GM23338 (cell line): ENCODE data around the gene CRABP1. TPM values are rescaled to one million over a fixed set of nuclear protein-coding genes. Genes with fewer than 3 reads are reported as not detected.

Experiments
- CREB1 ChIP-seq: fragments of 250-450 bp; sonication (Bioruptor Pico); IDR thresholded peaks from 2 replicates; pipeline ENCODE4 v1.5.0; 2020; ENCODE audit warnings: low read depth, mild to moderate bottlenecking, moderate library complexity
- CTCF ChIP-seq, 2 experiments: fragments of 200-600 bp in 1 of 2; sonication (generic) in 1 of 2; conservative IDR thresholded peaks; 2 replicates each; pipeline versions ENCODE4 v1.5.1 to v1.6.1; 2016 to 2017; ENCODE audit warnings: antibody characterized with exemption in 2 of 2, low read depth in 2 of 2, mild to moderate bottlenecking in 2 of 2, moderate library complexity in 1 of 2
- ETS1 ChIP-seq: IDR thresholded peaks from 2 replicates; pipeline ENCODE4 v1.6.1; 2016; ENCODE audit warnings: antibody characterized with exemption
- EZH2phosphoT487 ChIP-seq: fragments of 200-600 bp; sonication (generic); IDR thresholded peaks from one replicate; pipeline ENCODE4 v1.8.1; 2018; ENCODE audit warnings: antibody characterized with exemption; ENCODE audit not compliant: unreplicated experiment
- JUNB ChIP-seq: IDR thresholded peaks from one replicate; pipeline ENCODE4 v1.6.1; 2016; ENCODE audit warnings: antibody characterized with exemption; ENCODE audit not compliant: unreplicated experiment
- NANOG ChIP-seq: IDR thresholded peaks from 2 replicates; pipeline ENCODE4 v1.6.1; 2016; ENCODE audit warnings: antibody characterized with exemption, borderline replicate concordance
- POLR2AphosphoS5 ChIP-seq: IDR thresholded peaks from 2 replicates; pipeline ENCODE4 v1.6.1; 2016; ENCODE audit warnings: antibody characterized with exemption, low read depth
- REST ChIP-seq: IDR thresholded peaks from one replicate; pipeline ENCODE4 v1.6.1; 2018; ENCODE audit warnings: antibody characterized with exemption; ENCODE audit not compliant: unreplicated experiment
- ZNF114 ChIP-seq: fragments of 250-450 bp; sonication (Bioruptor Pico); IDR thresholded peaks from 2 replicates; pipeline ENCODE4 v1.5.0; 2020; ENCODE audit warnings: mild to moderate bottlenecking, moderate library complexity
- ZNF331 ChIP-seq: fragments of 250-450 bp; sonication (Bioruptor Pico); IDR thresholded peaks from 2 replicates; pipeline ENCODE4 v1.5.0; 2020; ENCODE audit warnings: low read depth, mild to moderate bottlenecking, moderate library complexity
- ZNF462 ChIP-seq: fragments of 250-450 bp; sonication (Bioruptor Pico); IDR thresholded peaks from 2 replicates; pipeline ENCODE4 v1.5.0; 2020; ENCODE audit warnings: mild to moderate bottlenecking, moderate library complexity
- polyA plus RNA-seq: library from polyadenylated mRNA; unstranded; fragments of >200 nt; fragmentation: Nextera tagmentation; extraction: Ambion mirVana; gene quantifications from 2 replicates; pipeline ENCODE4 v1.2.1, GENCODE V29; 2016
- total RNA-seq: library from RNA; depleted of rRNA; stranded (reverse); fragments of >200 nt; shearing (Covaris generic); gene quantifications from 2 replicates; pipeline ENCODE4 v1.2.3, GENCODE V29; 2014

CRABP1 gene
- total and polyA plus RNA-seq, 2 experiments from 2014 or later, result 156 to 522 TPM

- TF ChIP-seq ZNF462 (CRISPR knock-in tag) (no peak), REST (no peak), ZNF114 (CRISPR knock-in tag) (no peak), ETS1 (no peak), CREB1 (CRISPR knock-in tag) (no peak), EZH2phosphoT487 (no peak), NANOG (no peak), CTCF (conservative IDR thresholded peaks at IDR 0.05; ENCODE audit: low read depth in 2 of 2) (no peak), POLR2AphosphoS5 (no peak), JUNB (no peak), ZNF331 (CRISPR knock-in tag) (no peak)
Observed at GRCh38 chr15:78363381-78363734, 23.2 kb downstream of the CRABP1 start (continued).
